Astrocyte (in vitro differentiated cells and primary cell): ENCODE results near the gene VWA5B2. TPM values are rescaled to one million over a fixed set of nuclear protein-coding genes. Genes with fewer than 3 reads are reported as not detected.

Source experiments
- DNase-seq: peaks from one replicate; pipeline ENCODE4 v3.0.0-alpha.2; 2010; ENCODE audit warnings: low read depth
- FAIRE-seq: peaks from 2 replicates; lab custom pipeline; 2011; peaks lifted over from hg19 to GRCh38; lab: Jason Lieb, UNC
- H2AFZ ChIP-seq: 2 replicates; pipeline ENCODE4 v1.6.0; 2012; ENCODE audit warnings: low read depth, low read length, inconsistent platforms
- H3K27ac ChIP-seq: 2 replicates; pipeline ENCODE4 v1.5.1; 2011; ENCODE audit warnings: low read depth, low read length, inconsistent platforms
- H3K27me3 ChIP-seq: 2 replicates; pipeline ENCODE4 v1.6.0; 2011; ENCODE audit warnings: low read length, inconsistent platforms; ENCODE audit not compliant: insufficient read depth
- H3K36me3 ChIP-seq: 2 replicates; pipeline ENCODE4 v1.5.1; 2011; ENCODE audit warnings: low read length, inconsistent platforms; ENCODE audit not compliant: insufficient read depth
- H3K4me1 ChIP-seq: 2 replicates; pipeline ENCODE4 v1.5.1; 2011; ENCODE audit warnings: low read length, inconsistent platforms; ENCODE audit not compliant: insufficient read depth
- H3K4me2 ChIP-seq: 2 replicates; pipeline ENCODE4 v1.6.0; 2012; ENCODE audit warnings: low read length, inconsistent platforms
- H3K4me3 ChIP-seq: 2 replicates; pipeline ENCODE4 v1.5.1; 2011; ENCODE audit warnings: low read depth, mild to moderate bottlenecking, low read length, inconsistent platforms; ENCODE audit not compliant: insufficient read depth
- H3K79me2 ChIP-seq: 2 replicates; pipeline ENCODE4 v1.6.0; 2012; ENCODE audit warnings: mild to moderate bottlenecking, low read length, inconsistent platforms; ENCODE audit not compliant: insufficient read depth
- H3K9ac ChIP-seq: 2 replicates; pipeline ENCODE4 v1.6.0; 2012; ENCODE audit warnings: mild to moderate bottlenecking, low read length, inconsistent platforms
- H3K9me3 ChIP-seq: 2 replicates; pipeline ENCODE4 v1.5.1; 2012; ENCODE audit warnings: low read depth, mild to moderate bottlenecking, low read length, inconsistent platforms; ENCODE audit not compliant: insufficient read depth
- H4K20me1 ChIP-seq: 2 replicates; pipeline ENCODE4 v1.6.0; 2012; ENCODE audit warnings: low read length, inconsistent platforms; ENCODE audit not compliant: insufficient read depth
- H3K27ac Mint-ChIP-seq: one replicate; pipeline ENCODE4 v1.8.0; 2021; ENCODE audit warnings: mild to moderate bottlenecking, mixed read lengths; ENCODE audit not compliant: unreplicated experiment
- H3K27me3 Mint-ChIP-seq: one replicate; pipeline ENCODE4 v1.8.0; 2021; ENCODE audit warnings: low read depth, mixed read lengths; ENCODE audit not compliant: unreplicated experiment
- H3K36me3 Mint-ChIP-seq: one replicate; pipeline ENCODE4 v1.8.0; 2021; ENCODE audit warnings: low read depth, mixed read lengths; ENCODE audit not compliant: unreplicated experiment
- H3K4me1 Mint-ChIP-seq: one replicate; pipeline ENCODE4 v1.8.0; 2021; ENCODE audit warnings: low read depth, mixed read lengths; ENCODE audit not compliant: unreplicated experiment
- H3K4me3 Mint-ChIP-seq: one replicate; pipeline ENCODE4 v1.8.0; 2021; ENCODE audit warnings: mild to moderate bottlenecking, moderate library complexity, mixed read lengths; ENCODE audit not compliant: unreplicated experiment
- H3K9me3 Mint-ChIP-seq: one replicate; pipeline ENCODE4 v1.8.0; 2021; ENCODE audit warnings: mild to moderate bottlenecking, mixed read lengths; ENCODE audit not compliant: unreplicated experiment
- CTCF ChIP-seq: IDR thresholded peaks from 2 replicates; pipeline ENCODE4 v1.5.1; 2011; ENCODE audit warnings: low read depth, mild to moderate bottlenecking, inconsistent platforms, low read length, moderate library complexity; ENCODE audit not compliant: insufficient read depth
- EZH2 ChIP-seq: IDR thresholded peaks from 2 replicates; pipeline ENCODE4 v1.6.1; 2012; ENCODE audit warnings: mild to moderate bottlenecking, low read length, inconsistent platforms; ENCODE audit not compliant: insufficient read depth
- total RNA-seq: library from RNA; stranded (reverse); gene quantifications from 2 replicates; pipeline ENCODE4 v1.2.1, GENCODE V29; 2021

VWA5B2 gene
- total RNA-seq, 1 donor from 2014 or later, result 0.23 TPM

- H3K4me2 ChIP-seq, result no peak overlapping the region
- no peaks in the 10 kb centered on the region for H3K27me3 ChIP-seq
- H3K27ac ChIP-seq, result no peak overlapping the region
- peaks cover 31% of the 10 kb centered on the region for H3K4me1 ChIP-seq
- Mint-ChIP-seq H3K4me3 (no peak overlapping the region), H3K27ac (peak overlapping the region; percentile 72), H3K27me3 (no peaks in the 10 kb centered on the region), H3K36me3 (peaks cover 30% of the 10 kb centered on the region), H3K4me1 (peaks cover 29% of the 10 kb centered on the region), H3K9me3 (no peaks in the 10 kb centered on the region)
- TF ChIP-seq EZH2 (no peak), CTCF (no peak)
- DNase-seq (no peak), FAIRE-seq (no peak)
- H2AFZ ChIP-seq, result no peak overlapping the region
- no peak overlapping the region for H3K9ac ChIP-seq
- H3K9me3 ChIP-seq, result no peaks in the 10 kb centered on the region
- H4K20me1 ChIP-seq, result peaks cover 75% of the 10 kb centered on the region
- peaks cover 58% of the 10 kb centered on the region for H3K36me3 ChIP-seq
- H3K4me3 ChIP-seq, result no peak overlapping the region
- peaks cover 68% of the 10 kb centered on the region for H3K79me2 ChIP-seq
These were observed 45.7 kb upstream of the VWA5B2 start for GRCh38 chr3:184183679-184184078.

GRCh38 chr3:184184546-184185230 is 44.7 kb upstream of the VWA5B2 start:
- peaks cover 75% of the 10 kb centered on the region for H4K20me1 ChIP-seq
- DNase-seq (no peak), FAIRE-seq (no peak)
- peak overlapping the region; percentile 98 for H3K4me3 Mint-ChIP-seq
- H3K27ac ChIP-seq, result peak overlapping the region; percentile 81
- no peaks in the 10 kb centered on the region for H3K9me3 ChIP-seq
- no peaks in the 10 kb centered on the region for H3K9me3 Mint-ChIP-seq
- H3K4me1 ChIP-seq, result peaks cover 27% of the 10 kb centered on the region
- peaks cover 68% of the 10 kb centered on the region for H3K79me2 ChIP-seq
- H3K27me3 Mint-ChIP-seq, result no peaks in the 10 kb centered on the region
- peak overlapping the region; percentile 75 for H3K9ac ChIP-seq
- peaks cover 19% of the 10 kb centered on the region for H3K4me1 Mint-ChIP-seq
- peak overlapping the region; percentile 97 for H3K27ac Mint-ChIP-seq
- H3K27me3 ChIP-seq, result no peaks in the 10 kb centered on the region
- H3K36me3 Mint-ChIP-seq, result peaks cover 32% of the 10 kb centered on the region
- H3K4me2 ChIP-seq, result peak overlapping the region; percentile 97
- TF ChIP-seq EZH2, result no peak
- no peak for TF ChIP-seq CTCF
- H3K4me3 ChIP-seq, result no peak overlapping the region
- H2AFZ ChIP-seq, result no peak overlapping the region
- H3K36me3 ChIP-seq, result peaks cover 53% of the 10 kb centered on the region
